Esophagus squamous epithelium (tissue), 5 donors: ENCODE measurements around the gene WDPCP. TPM values are rescaled to one million over a fixed set of nuclear protein-coding genes. Genes with fewer than 3 reads are reported as not detected.
"Not testable (repeated sequence)": the region's sequence is repeated elsewhere in the genome, so short reads cannot be mapped to it uniquely, and the experiment has no call there.

Experiments
- DNase-seq: peaks from one replicate; lab custom pipeline; 2025; lab: John Stamatoyannopoulos, UW
- H3K27ac ChIP-seq, 4 donors: fragments of 200-600 bp; sonication (generic); one replicate each; pipeline ENCODE4 v1.5.1; 2016 to 2019; ENCODE audit warnings: mild to moderate bottlenecking in 1 of 4
- H3K27me3 ChIP-seq, 4 donors: fragments of 200-600 bp; sonication (generic); 1 replicate in 3 of 4; 2 replicates in 1 of 4; pipeline versions ENCODE4 v1.5.1 to v1.6.0; 2017 to 2021; ENCODE audit warnings: antibody characterized with exemption in 1 of 4
- H3K36me3 ChIP-seq, 3 donors: fragments of 200-600 bp; sonication (generic); one replicate each; pipeline ENCODE4 v1.5.1; 2016 to 2019
- H3K4me1 ChIP-seq, 3 donors: fragments of 200-600 bp; sonication (generic); one replicate each; pipeline ENCODE4 v1.5.1; 2017 to 2019
- H3K4me3 ChIP-seq, 4 donors: fragments of 200-600 bp; sonication (generic); 1 replicate in 3 of 4; 2 replicates in 1 of 4; pipeline ENCODE4 v1.5.1; 2016 to 2019; ENCODE audit warnings: mild to moderate bottlenecking in 2 of 4, moderate library complexity in 1 of 4
- H3K9me3 ChIP-seq, 3 donors: fragments of 200-600 bp; sonication (generic); one replicate each; pipeline ENCODE4 v1.5.1; 2016 to 2019
- CTCF ChIP-seq, 6 experiments: fragments of 450-650 bp in 4 of 6; fragments of 200-600 bp in 2 of 6; sonication (generic) in 2 of 6; IDR thresholded peaks; one replicate each; pipeline ENCODE4 v1.5.1; 2016 to 2019; ENCODE audit warnings: antibody characterized with exemption in 6 of 6, mild to moderate bottlenecking in 4 of 6, moderate library complexity in 4 of 6
- POLR2A ChIP-seq, 4 donors: fragments of 450-650 bp; IDR thresholded peaks; one replicate each; pipeline ENCODE4 v1.6.1; 2017; ENCODE audit warnings: antibody characterized with exemption in 4 of 4, mild to moderate bottlenecking in 4 of 4, moderate library complexity in 3 of 4
- WGBS, 2 donors: methylation state at CpG; one replicate each; pipeline ENCODE4 v1.1.5; 2018; 5-methylcytosine and 5-hydroxymethylcytosine counted together
- intact Hi-C: fragments of 100-400 bp; cut with DNase I; formaldehyde crosslinking; loops from one replicate; pipeline ENCODE4 v1.15.0; 2022
- total RNA-seq, 4 donors: library from RNA; depleted of rRNA; stranded (reverse); fragments of >200 nt; gene quantifications; one replicate each; pipeline ENCODE4 v1.1.0, GENCODE V29; 2016
- donor health status: DM: yes; HTN: yes; CAD: no.

Gene WDPCP
- 1 to 10 TPM; 3.0 to 9.7 (median 3.8) TPM for total RNA-seq

- H3K27me3 ChIP-seq, result no peaks in the 10 kb centered on the region
- WGBS, 2 donors, result 0 to 4% methylated on average over 5 to 25 of the region's 44 CpGs
- H3K36me3 ChIP-seq, result peaks cover 0 to 9% (median 0%) of the 10 kb centered on the region in 3 donors
- peak; percentile 69 for DNase-seq
- peaks cover 3 to 37% (median 14%) of the 10 kb centered on the region in 3 donors for H3K4me1 ChIP-seq
- intact Hi-C loops, result no loop called here
- H3K9me3 ChIP-seq, result no peaks in the 10 kb centered on the region
- H3K27ac ChIP-seq, result peak within 1 kb of the TSS; percentile 83 to 93 (median 88)
- peak within 1 kb of the TSS; percentile 74 to 88 (median 80) for H3K4me3 ChIP-seq
- TF ChIP-seq CTCF (IDR thresholded peaks at IDR 0.05) (no peak), POLR2A (IDR thresholded peaks at IDR 0.05) (peak in 2 of 4 donors; percentile 13 to 75)
Measured at GRCh38 chr2:63588385-63589147, at the start of gene WDPCP, which contains the start of gene MDH1. Gene WDPCP, minus strand, starts transcription at chr2:63588477. Its CDS starts 206 bp downstream, at chr2:63588271. Gene MDH1, plus strand, starts transcription at chr2:63588963. Its CDS starts 81 bp downstream, at chr2:63589044.

- H3K4me1 ChIP-seq, result no peaks in the 10 kb centered on the region
- no peak overlapping the region for H3K27ac ChIP-seq
- H3K27me3 ChIP-seq, result no peaks in the 10 kb centered on the region
- H3K36me3 ChIP-seq, result no peaks in the 10 kb centered on the region
- no peak overlapping the region for H3K4me3 ChIP-seq
- DNase-seq, result no peak
- 86 to 87% methylated on average over 2 of the region's 2 CpGs for WGBS, 2 donors
- no peak for TF ChIP-seq POLR2A (IDR thresholded peaks at IDR 0.05)
- peak in 1 of 6 experiments; percentile 7 for TF ChIP-seq CTCF (IDR thresholded peaks at IDR 0.05)
- intact Hi-C loops, result no loop called here
- H3K9me3 ChIP-seq, result peaks cover 0 to 28% (median 15%) of the 10 kb centered on the region in 3 donors
Measured at GRCh38 chr2:63632382-63632781, 44.1 kb upstream of the WDPCP start.

GRCh38 chr2:63631501-63631900 is 43.2 kb upstream of the WDPCP start:
- WGBS, 2 donors, result 40 to 56% methylated on average over 1 of the region's 1 CpG
- TF ChIP-seq POLR2A (IDR thresholded peaks at IDR 0.05) (no peak), CTCF (IDR thresholded peaks at IDR 0.05) (no peak)
- H3K4me3 ChIP-seq, result no peak overlapping the region
- H3K27me3 ChIP-seq, result no peaks in the 10 kb centered on the region
- H3K4me1 ChIP-seq, result no peaks in the 10 kb centered on the region
- H3K9me3 ChIP-seq, result peaks cover 0 to 28% (median 15%) of the 10 kb centered on the region in 3 donors
- H3K27ac ChIP-seq, result no peak overlapping the region
- DNase-seq, result no peak
- no peaks in the 10 kb centered on the region for H3K36me3 ChIP-seq
- intact Hi-C loops, result no loop called here

GRCh38 chr2:63628403-63628942 is 40.2 kb upstream of the WDPCP start:
- 82 to 88% methylated on average over 1 of the region's 1 CpG for WGBS, 2 donors
- H3K4me3 ChIP-seq, result no peak overlapping the region
- intact Hi-C loops, result no loop called here
- no peaks in the 10 kb centered on the region for H3K27me3 ChIP-seq
- H3K36me3 ChIP-seq, result no peaks in the 10 kb centered on the region
- H3K4me1 ChIP-seq, result no peaks in the 10 kb centered on the region
- H3K9me3 ChIP-seq, result peaks cover 0 to 14% (median 6%) of the 10 kb centered on the region in 3 donors
- H3K27ac ChIP-seq, result no peak overlapping the region
- DNase-seq, result no peak
- TF ChIP-seq POLR2A (IDR thresholded peaks at IDR 0.05) (no peak), CTCF (IDR thresholded peaks at IDR 0.05) (no peak)

- intact Hi-C loops, result no loop called here
- no peak for TF ChIP-seq POLR2A (IDR thresholded peaks at IDR 0.05)
- TF ChIP-seq CTCF (IDR thresholded peaks at IDR 0.05), result no peak
- 89 to 94% methylated on average over 12 to 14 of the region's 15 CpGs for WGBS, 2 donors
- no peak for DNase-seq
- Histone ChIP-seq H3K36me3 (no peaks in the 10 kb centered on the region), H3K27me3 (no peaks in the 10 kb centered on the region), H3K9me3 (peaks cover 0 to 14% (median 2%) of the 10 kb centered on the region in 3 donors), H3K4me1 (no peaks in the 10 kb centered on the region), H3K27ac (no peak overlapping the region), H3K4me3 (no peak overlapping the region)
Measured at GRCh38 chr2:63627866-63628265, 39.6 kb upstream of the WDPCP start.

GRCh38 chr2:63623763-63624162 is 35.5 kb upstream of the WDPCP start:
- intact Hi-C loops, H3K27ac ChIP-seq, H3K4me1 ChIP-seq, H3K9me3 ChIP-seq, H3K36me3 ChIP-seq, H3K4me3 ChIP-seq, DNase-seq: not testable (repeated sequence)
- 64 to 86% methylated on average over 2 of the region's 2 CpGs for WGBS, 2 donors
- H3K27me3 ChIP-seq, result peaks cover 0 to 11% (median 0%) of the 10 kb centered on the region in 4 donors
